Measurements from ENCODE around the gene FAN1. TPM values are rescaled to one million over a fixed set of nuclear protein-coding genes. Genes with fewer than 3 reads are reported as not detected.

The FAN1 gene
- total and polyA plus RNA-seq, 9 of the 15 experiments (the other 6 are each of a cell fraction or from before 2014, with no cell fraction given): 1.5 to 16.8 (median 12.0) TPM

- BruUV-seq (replicated peaks): no TSS peak
- H3K4me3 ChIP-seq: no peak overlapping the region
- TF ChIP-seq LEF1 (IDR thresholded peaks at IDR 0.05) (no peak), VEZF1 (CRISPR knock-in tag; IDR thresholded peaks at IDR 0.05) (no peak), NCOA6 (IDR thresholded peaks at IDR 0.05) (no peak), ZNF174 (CRISPR knock-in tag; IDR thresholded peaks at IDR 0.05) (no peak), CAMTA2 (CRISPR knock-in tag; conservative IDR thresholded peaks at IDR 0.05) (no peak), ZNF224 (CRISPR knock-in tag; IDR thresholded peaks at IDR 0.05) (no peak), TEAD4 (IDR thresholded peaks at IDR 0.05; ENCODE audit: low read length) (no peak), TEAD4 (CRISPR knock-in tag; IDR thresholded peaks at IDR 0.05; ENCODE audit: borderline replicate concordance) (no peak), GTF3C2 (IDR thresholded peaks at IDR 0.05; ENCODE audit: borderline replicate concordance, extremely low read depth, insufficient read length) (no peak), U2AF2 (optimal IDR thresholded peaks at IDR 0.05; ENCODE audit: low read depth, low read length) (no peak), EHMT2 (IDR thresholded peaks at IDR 0.05) (no peak), TFAM (CRISPR knock-in tag; conservative IDR thresholded peaks at IDR 0.05) (no peak), ZKSCAN3 (CRISPR knock-in tag; IDR thresholded peaks at IDR 0.05) (no peak), EGR1 (conservative IDR thresholded peaks at IDR 0.05) (no peak)
- TF ChIP-seq, protein P1, sequence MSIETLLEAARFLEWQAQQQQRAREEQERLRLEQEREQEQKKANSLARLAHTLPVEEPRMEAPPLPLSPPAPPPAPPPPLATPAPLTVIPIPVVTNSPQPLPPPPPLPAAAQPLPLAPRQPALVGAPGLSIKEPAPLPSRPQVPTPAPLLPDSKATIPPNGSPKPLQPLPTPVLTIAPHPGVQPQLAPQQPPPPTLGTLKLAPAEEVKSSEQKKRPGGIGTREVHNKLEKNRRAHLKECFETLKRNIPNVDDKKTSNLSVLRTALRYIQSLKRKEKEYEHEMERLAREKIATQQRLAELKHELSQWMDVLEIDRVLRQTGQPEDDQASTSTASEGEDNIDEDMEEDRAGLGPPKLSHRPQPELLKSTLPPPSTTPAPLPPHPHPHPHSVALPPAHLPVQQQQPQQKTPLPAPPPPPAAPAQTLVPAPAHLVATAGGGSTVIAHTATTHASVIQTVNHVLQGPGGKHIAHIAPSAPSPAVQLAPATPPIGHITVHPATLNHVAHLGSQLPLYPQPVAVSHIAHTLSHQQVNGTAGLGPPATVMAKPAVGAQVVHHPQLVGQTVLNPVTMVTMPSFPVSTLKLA (conservative IDR thresholded peaks at IDR 0.05): no peak
Measured at GRCh38 chr15:30919877-30920550, 16.3 kb downstream of the FAN1 start.

More at GRCh38 chr15:30919877-30920550, 16.3 kb downstream of the FAN1 start:
- Histone ChIP-seq H2AFZ (ENCODE audit: low read depth, low read length) (no peak overlapping the region), H3K9me1 (ENCODE audit: control insufficient read depth, insufficient read depth, low read length) (no peaks in the 10 kb centered on the region), H3K4me1 (replicated peaks in 1 of 2; ENCODE audit: control insufficient read depth in 2 of 2, insufficient read depth in 2 of 2, low read length in 2 of 2) (no peaks in the 10 kb centered on the region), H4K20me1 (replicated peaks; ENCODE audit: control insufficient read depth, insufficient read depth, low read length) (no peaks in the 10 kb centered on the region), H3K9me3 (replicated peaks; ENCODE audit: control insufficient read depth, insufficient read depth, low read depth, low read length) (no peaks in the 10 kb centered on the region), H3K79me2 (ENCODE audit: control insufficient read depth, insufficient read depth, low read length) (no peaks in the 10 kb centered on the region), H3K9ac (ENCODE audit: insufficient read depth in 1 of 2, low read depth in 2 of 2, low read length in 2 of 2) (no peak overlapping the region), H3K27ac (ENCODE audit: extremely low read depth, low read depth, low read length) (no peak overlapping the region), H3K4me2 (ENCODE audit: insufficient read depth, low read length) (no peak overlapping the region), H3K27me3 (ENCODE audit: control insufficient read depth in 2 of 2, insufficient read depth in 2 of 2, low read length in 2 of 2) (no peaks in the 10 kb centered on the region), H3K36me3 (ENCODE audit: control insufficient read depth, insufficient read depth, low read length) (peaks cover 76% of the 10 kb centered on the region)
- no peak for FAIRE-seq
- ChIA-PET POLR2A (no interaction called here), CTCF (ENCODE audit: low intra/inter-chr PET ratio) (no interaction called here)
- ATAC-seq: no peak
- in situ Hi-C loops (cut with MboI): no loop called here
- intact Hi-C loops (cut with micrococcal nuclease): no loop called here
- no peak for DNase-seq (ENCODE audit: extremely low read depth in 1 of 4, low spot score in 3 of 4)
- WGBS (ENCODE audit: insufficient coverage, low coverage, missing lambda C conversion rate): 60% methylated on average over 5 of the region's 5 CpGs
